ENCODE measurements around the gene VWA5B1. TPM values are rescaled to one million over a fixed set of nuclear protein-coding genes. Genes with fewer than 3 reads are reported as not detected.

VWA5B1 gene
- total and polyA plus RNA-seq, 2 experiments from 2014 or later = 0.16 to 1.0 TPM

DNA sequence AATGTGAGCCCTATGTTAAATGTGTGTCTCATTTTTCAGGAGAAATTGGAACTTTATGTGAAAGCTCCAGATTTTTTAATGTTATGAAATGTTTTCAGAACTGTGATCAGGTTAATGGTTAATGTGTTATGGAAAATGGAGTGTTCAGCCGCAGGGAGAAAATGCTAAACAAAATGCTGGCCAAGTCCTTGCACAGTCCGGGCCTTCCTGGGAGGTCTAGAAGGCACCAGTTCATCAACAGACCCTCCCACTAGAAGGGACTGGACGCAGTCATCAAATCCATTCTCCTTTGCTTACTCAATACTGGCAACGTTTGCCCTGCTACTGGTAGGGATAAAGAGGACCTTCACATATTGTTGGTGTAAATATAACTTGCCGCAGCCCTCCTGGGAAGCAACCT is 43.4 kb downstream of the VWA5B1 start:
- no peak for DNase-seq (ENCODE audit: low spot score)
- peaks cover 4% of the 10 kb centered on the region; the same call in 2 of the 3 replicates for H3K4me1 Mint-ChIP-seq

More for the DNA sequence above, 43.4 kb downstream of the VWA5B1 start:
- H3K27me3 Mint-ChIP-seq (ENCODE audit: insufficient read depth, low read depth, poor library complexity) = no peaks in the 10 kb centered on the region
- Histone ChIP-seq H4K20me1 (replicated peaks; ENCODE audit: insufficient read depth) (no peaks in the 10 kb centered on the region), H3K4me2 (no peak overlapping the region), H3K79me2 (replicated peaks; ENCODE audit: insufficient read depth) (no peaks in the 10 kb centered on the region), H3K36me3 (ENCODE audit: insufficient read depth) (no peaks in the 10 kb centered on the region), H3K4me1 (ENCODE audit: insufficient read depth) (no peaks in the 10 kb centered on the region), H3K27ac (ENCODE audit: low read depth) (no peak overlapping the region), H3F3A (replicated peaks; ENCODE audit: low read depth) (no peaks in the 10 kb centered on the region), H3K9me2 (ENCODE audit: insufficient read depth) (no peaks in the 10 kb centered on the region), H2AFZ (no peak overlapping the region), H3K27me3 (ENCODE audit: insufficient read depth) (no peaks in the 10 kb centered on the region), H3K4me3 (no peak overlapping the region)
- H3K9me3 Mint-ChIP-seq = no peaks in the 10 kb centered on the region
- no peak overlapping the region for H3K4me3 Mint-ChIP-seq
- TF ChIP-seq, protein P1, sequence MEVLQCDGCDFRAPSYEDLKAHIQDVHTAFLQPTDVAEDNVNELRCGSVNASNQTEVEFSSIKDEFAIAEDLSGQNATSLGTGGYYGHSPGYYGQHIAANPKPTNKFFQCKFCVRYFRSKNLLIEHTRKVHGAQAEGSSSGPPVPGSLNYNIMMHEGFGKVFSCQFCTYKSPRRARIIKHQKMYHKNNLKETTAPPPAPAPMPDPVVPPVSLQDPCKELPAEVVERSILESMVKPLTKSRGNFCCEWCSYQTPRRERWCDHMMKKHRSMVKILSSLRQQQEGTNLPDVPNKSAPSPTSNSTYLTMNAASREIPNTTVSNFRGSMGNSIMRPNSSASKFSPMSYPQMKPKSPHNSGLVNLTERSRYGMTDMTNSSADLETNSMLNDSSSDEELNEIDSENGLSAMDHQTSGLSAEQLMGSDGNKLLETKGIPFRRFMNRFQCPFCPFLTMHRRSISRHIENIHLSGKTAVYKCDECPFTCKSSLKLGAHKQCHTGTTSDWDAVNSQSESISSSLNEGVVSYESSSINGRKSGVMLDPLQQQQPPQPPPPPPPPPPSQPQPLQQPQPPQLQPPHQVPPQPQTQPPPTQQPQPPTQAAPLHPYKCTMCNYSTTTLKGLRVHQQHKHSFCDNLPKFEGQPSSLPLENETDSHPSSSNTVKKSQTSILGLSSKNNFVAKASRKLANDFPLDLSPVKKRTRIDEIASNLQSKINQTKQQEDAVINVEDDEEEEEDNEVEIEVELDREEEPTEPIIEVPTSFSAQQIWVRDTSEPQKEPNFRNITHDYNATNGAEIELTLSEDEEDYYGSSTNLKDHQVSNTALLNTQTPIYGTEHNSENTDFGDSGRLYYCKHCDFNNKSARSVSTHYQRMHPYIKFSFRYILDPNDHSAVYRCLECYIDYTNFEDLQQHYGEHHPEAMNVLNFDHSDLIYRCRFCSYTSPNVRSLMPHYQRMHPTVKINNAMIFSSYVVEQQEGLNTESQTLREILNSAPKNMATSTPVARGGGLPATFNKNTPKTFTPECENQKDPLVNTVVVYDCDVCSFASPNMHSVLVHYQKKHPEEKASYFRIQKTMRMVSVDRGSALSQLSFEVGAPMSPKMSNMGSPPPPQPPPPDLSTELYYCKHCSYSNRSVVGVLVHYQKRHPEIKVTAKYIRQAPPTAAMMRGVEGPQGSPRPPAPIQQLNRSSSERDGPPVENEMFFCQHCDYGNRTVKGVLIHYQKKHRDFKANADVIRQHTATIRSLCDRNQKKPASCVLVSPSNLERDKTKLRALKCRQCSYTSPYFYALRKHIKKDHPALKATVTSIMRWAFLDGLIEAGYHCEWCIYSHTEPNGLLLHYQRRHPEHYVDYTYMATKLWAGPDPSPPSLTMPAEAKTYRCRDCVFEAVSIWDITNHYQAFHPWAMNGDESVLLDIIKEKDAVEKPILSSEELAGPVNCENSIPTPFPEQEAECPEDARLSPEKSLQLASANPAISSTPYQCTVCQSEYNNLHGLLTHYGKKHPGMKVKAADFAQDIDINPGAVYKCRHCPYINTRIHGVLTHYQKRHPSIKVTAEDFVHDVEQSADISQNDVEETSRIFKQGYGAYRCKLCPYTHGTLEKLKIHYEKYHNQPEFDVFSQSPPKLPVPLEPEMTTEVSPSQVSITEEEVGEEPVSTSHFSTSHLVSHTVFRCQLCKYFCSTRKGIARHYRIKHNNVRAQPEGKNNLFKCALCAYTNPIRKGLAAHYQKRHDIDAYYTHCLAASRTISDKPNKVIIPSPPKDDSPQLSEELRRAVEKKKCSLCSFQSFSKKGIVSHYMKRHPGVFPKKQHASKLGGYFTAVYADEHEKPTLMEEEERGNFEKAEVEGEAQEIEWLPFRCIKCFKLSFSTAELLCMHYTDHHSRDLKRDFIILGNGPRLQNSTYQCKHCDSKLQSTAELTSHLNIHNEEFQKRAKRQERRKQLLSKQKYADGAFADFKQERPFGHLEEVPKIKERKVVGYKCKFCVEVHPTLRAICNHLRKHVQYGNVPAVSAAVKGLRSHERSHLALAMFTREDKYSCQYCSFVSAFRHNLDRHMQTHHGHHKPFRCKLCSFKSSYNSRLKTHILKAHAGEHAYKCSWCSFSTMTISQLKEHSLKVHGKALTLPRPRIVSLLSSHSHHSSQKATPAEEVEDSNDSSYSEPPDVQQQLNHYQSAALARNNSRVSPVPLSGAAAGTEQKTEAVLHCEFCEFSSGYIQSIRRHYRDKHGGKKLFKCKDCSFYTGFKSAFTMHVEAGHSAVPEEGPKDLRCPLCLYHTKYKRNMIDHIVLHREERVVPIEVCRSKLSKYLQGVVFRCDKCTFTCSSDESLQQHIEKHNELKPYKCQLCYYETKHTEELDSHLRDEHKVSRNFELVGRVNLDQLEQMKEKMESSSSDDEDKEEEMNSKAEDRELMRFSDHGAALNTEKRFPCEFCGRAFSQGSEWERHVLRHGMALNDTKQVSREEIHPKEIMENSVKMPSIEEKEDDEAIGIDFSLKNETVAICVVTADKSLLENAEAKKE (CRISPR knock-in tag; IDR thresholded peaks at IDR 0.05) = no peak
- TF ChIP-seq, protein P2, sequence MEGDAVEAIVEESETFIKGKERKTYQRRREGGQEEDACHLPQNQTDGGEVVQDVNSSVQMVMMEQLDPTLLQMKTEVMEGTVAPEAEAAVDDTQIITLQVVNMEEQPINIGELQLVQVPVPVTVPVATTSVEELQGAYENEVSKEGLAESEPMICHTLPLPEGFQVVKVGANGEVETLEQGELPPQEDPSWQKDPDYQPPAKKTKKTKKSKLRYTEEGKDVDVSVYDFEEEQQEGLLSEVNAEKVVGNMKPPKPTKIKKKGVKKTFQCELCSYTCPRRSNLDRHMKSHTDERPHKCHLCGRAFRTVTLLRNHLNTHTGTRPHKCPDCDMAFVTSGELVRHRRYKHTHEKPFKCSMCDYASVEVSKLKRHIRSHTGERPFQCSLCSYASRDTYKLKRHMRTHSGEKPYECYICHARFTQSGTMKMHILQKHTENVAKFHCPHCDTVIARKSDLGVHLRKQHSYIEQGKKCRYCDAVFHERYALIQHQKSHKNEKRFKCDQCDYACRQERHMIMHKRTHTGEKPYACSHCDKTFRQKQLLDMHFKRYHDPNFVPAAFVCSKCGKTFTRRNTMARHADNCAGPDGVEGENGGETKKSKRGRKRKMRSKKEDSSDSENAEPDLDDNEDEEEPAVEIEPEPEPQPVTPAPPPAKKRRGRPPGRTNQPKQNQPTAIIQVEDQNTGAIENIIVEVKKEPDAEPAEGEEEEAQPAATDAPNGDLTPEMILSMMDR (conservative IDR thresholded peaks at IDR 0.05; ENCODE audit: low read depth in 2 of 2) = no peak
- TF ChIP-seq ETS1 (IDR thresholded peaks at IDR 0.05) (no peak), REST (IDR thresholded peaks at IDR 0.05; ENCODE audit: unreplicated experiment) (no peak), CREB1 (CRISPR knock-in tag; IDR thresholded peaks at IDR 0.05; ENCODE audit: low read depth) (no peak), EZH2phosphoT487 (IDR thresholded peaks at IDR 0.05; ENCODE audit: unreplicated experiment) (no peak), STAT1 (IDR thresholded peaks at IDR 0.05; ENCODE audit: unreplicated experiment) (no peak), NANOG (IDR thresholded peaks at IDR 0.05; ENCODE audit: borderline replicate concordance) (no peak)
- no peak for ATAC-seq
- no peaks in the 10 kb centered on the region for H3K36me3 Mint-ChIP-seq (ENCODE audit: low read depth)
- no peak overlapping the region for H3K27ac Mint-ChIP-seq

Measured in GM23338 (cell line).